BLaER1 (cell line): ENCODE measurements around the gene CDH15.

Source experiments
- H3K27ac ChIP-seq: shearing (Covaris generic); formaldehyde crosslinking; 2 replicates; pipeline ENCODE4 v1.8.1; 2022
- H3K27me3 ChIP-seq: shearing (Covaris generic); formaldehyde crosslinking; 2 replicates; pipeline ENCODE4 v1.8.1; 2022
- H3K36me3 ChIP-seq: shearing (Covaris generic); formaldehyde crosslinking; 2 replicates; pipeline ENCODE4 v1.8.1; 2022
- H3K4me1 ChIP-seq: shearing (Covaris generic); formaldehyde crosslinking; 2 replicates; pipeline ENCODE4 v1.8.1; 2022
- H3K4me2 ChIP-seq: shearing (Covaris generic); formaldehyde crosslinking; 2 replicates; pipeline ENCODE4 v1.8.1; 2022
- H3K4me3 ChIP-seq: shearing (Covaris generic); formaldehyde crosslinking; 2 replicates; pipeline ENCODE4 v1.8.1; 2022
- H3K9ac ChIP-seq: shearing (Covaris generic); formaldehyde crosslinking; 2 replicates; pipeline ENCODE4 v1.8.1; 2022
- H3K9me3 ChIP-seq: shearing (Covaris generic); formaldehyde crosslinking; 2 replicates; pipeline ENCODE4 v1.8.1; 2022
- H4K20me1 ChIP-seq: shearing (Covaris generic); formaldehyde crosslinking; 2 replicates; pipeline ENCODE4 v1.8.1; 2022
- Cebpa-rat ChIP-seq: shearing (Covaris generic); IDR thresholded peaks from 2 replicates; pipeline ENCODE4 v1.8.1; 2022

CDH15 gene

GRCh38 chr16:89194340-89195311, 23.1 kb downstream of the CDH15 start:
- H3K36me3 ChIP-seq: no peaks in the 10 kb centered on the region

GRCh38 chr16:89195521-89196171, 24.1 kb downstream of the CDH15 start:
- Histone ChIP-seq H3K36me3 (no peaks in the 10 kb centered on the region), H3K9ac (no peak overlapping the region), H3K4me3 (no peak overlapping the region), H3K4me2 (no peak overlapping the region), H3K27ac (no peak overlapping the region), H3K27me3 (peaks cover 19% of the 10 kb centered on the region), H4K20me1 (peaks cover 5% of the 10 kb centered on the region; the same call in 1 of the 2 replicates), H3K4me1 (peaks cover 26% of the 10 kb centered on the region), H3K9me3 (no peaks in the 10 kb centered on the region)
- TF ChIP-seq Cebpa-rat: no peak

More at GRCh38 chr16:89194340-89195311, 23.1 kb downstream of the CDH15 start:
- H3K9me3 ChIP-seq: no peaks in the 10 kb centered on the region
- H3K27me3 ChIP-seq: peaks cover 9% of the 10 kb centered on the region
- H3K9ac ChIP-seq: no peak overlapping the region
- TF ChIP-seq Cebpa-rat: no peak
- H3K27ac ChIP-seq: no peak overlapping the region
- H3K4me3 ChIP-seq: no peak overlapping the region
- H3K4me2 ChIP-seq: peak overlapping the region; percentile 18; the same call in 1 of the 2 replicates
- peaks cover 20% of the 10 kb centered on the region for H3K4me1 ChIP-seq
- peaks cover 7% of the 10 kb centered on the region for H4K20me1 ChIP-seq

DNA sequence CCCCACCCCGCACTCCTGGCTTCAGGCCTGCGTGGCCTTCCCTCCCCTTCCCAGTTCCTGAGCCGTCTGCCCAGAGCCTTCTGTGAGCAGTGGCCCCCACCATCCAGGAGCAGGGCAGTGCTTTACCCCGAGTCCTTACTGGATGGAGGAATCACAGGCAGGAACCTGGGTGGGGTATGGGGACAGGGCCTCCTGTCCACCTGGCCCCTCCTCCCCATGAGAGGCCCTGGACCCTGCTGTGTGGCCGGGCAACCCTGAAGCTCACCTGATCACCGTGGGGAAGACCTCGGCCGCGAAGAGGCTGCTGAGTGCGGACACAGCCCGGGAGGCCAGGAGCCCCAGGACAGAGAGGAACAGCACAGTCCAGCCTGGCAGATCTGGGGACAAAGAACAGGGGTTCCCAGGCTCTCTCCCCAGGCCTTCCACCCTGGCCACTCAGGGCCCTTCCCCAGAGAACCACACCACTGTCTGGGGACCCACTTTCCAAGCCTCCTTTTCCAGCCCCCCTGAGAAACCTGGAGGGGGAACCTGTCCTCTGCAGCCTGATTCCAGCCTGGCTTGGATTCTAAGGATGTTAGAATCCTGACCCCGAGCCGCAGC, 25.6 kb downstream of the CDH15 start:
- TF ChIP-seq Cebpa-rat: no peak
- peaks cover 30% of the 10 kb centered on the region for H3K27me3 ChIP-seq
- H3K9ac ChIP-seq: no peak overlapping the region
- H3K4me3 ChIP-seq: no peak overlapping the region
- no peaks in the 10 kb centered on the region for H3K36me3 ChIP-seq
- H3K4me2 ChIP-seq: no peak overlapping the region
- H3K4me1 ChIP-seq: peaks cover 22% of the 10 kb centered on the region; the same call in 1 of the 2 replicates
- no peaks in the 10 kb centered on the region for H3K9me3 ChIP-seq
- H4K20me1 ChIP-seq: no peaks in the 10 kb centered on the region
- no peak overlapping the region for H3K27ac ChIP-seq

- Histone ChIP-seq H3K9me3 (peaks cover 5% of the 10 kb centered on the region), H3K4me2 (no peak overlapping the region), H3K36me3 (no peaks in the 10 kb centered on the region), H3K4me1 (peaks cover 22% of the 10 kb centered on the region; the same call in 1 of the 2 replicates), H3K4me3 (no peak overlapping the region), H4K20me1 (no peaks in the 10 kb centered on the region), H3K9ac (no peak overlapping the region), H3K27ac (no peak overlapping the region), H3K27me3 (peaks cover 37% of the 10 kb centered on the region)
- no peak for TF ChIP-seq Cebpa-rat
Observed at GRCh38 chr16:89197633-89198416, 26.3 kb downstream of the CDH15 start.

GRCh38 chr16:89198417-89199240, 27.1 kb downstream of the CDH15 start:
- H3K27ac ChIP-seq: no peak overlapping the region
- no peak overlapping the region for H3K9ac ChIP-seq
- H3K4me3 ChIP-seq: no peak overlapping the region
- H3K36me3 ChIP-seq: no peaks in the 10 kb centered on the region
- no peak for TF ChIP-seq Cebpa-rat
- H4K20me1 ChIP-seq: no peaks in the 10 kb centered on the region
- peaks cover 9% of the 10 kb centered on the region for H3K9me3 ChIP-seq
- H3K4me2 ChIP-seq: no peak overlapping the region
- peaks cover 19% of the 10 kb centered on the region; the same call in 1 of the 2 replicates for H3K4me1 ChIP-seq
- H3K27me3 ChIP-seq: peaks cover 42% of the 10 kb centered on the region

DNA sequence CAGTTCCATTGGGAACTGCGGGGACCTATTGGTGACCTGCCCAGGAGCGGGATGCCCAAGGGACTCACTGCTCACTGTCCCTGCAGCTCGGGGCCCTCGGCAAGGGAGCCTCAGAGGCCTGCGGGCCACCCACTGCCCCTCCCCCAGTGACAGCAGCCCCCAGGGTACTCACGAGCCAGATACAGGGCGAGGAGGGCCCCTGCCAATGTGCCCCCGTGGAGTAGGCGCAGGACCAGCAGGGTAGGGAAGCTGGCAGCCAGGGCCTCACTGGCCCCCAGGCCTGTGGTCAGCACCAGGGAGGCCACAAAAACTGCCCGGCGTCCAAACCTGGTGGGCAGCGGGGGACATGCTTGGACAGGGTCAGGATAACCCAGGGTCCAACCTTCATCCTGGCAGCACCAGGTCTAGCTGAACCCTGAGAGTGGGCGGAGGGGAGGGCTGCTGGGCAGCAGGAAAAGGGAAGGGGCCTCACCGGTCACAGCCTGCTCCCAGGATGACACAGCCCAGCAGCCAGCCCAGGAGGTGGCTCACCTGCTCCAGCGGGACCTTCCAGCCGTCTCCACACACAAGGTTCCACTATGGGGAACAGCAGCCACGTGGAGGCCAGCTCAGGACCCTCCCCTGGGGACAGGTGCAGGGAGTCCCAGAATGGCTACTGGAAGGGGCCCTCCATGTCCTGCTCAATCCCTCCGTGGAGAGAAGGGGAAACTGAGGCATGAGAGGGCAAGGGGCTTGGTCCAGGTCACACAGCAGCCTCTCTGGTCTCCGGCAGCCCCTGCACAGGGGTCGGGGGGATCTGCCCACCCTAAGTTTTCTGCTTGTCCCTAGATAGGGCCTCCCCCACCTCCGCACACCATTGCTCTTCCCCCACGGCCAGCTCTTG, 27.9 kb downstream of the CDH15 start:
- TF ChIP-seq Cebpa-rat: no peak
- H3K9ac ChIP-seq: no peak overlapping the region
- no peaks in the 10 kb centered on the region for H4K20me1 ChIP-seq
- peaks cover 42% of the 10 kb centered on the region for H3K27me3 ChIP-seq
- H3K36me3 ChIP-seq: no peaks in the 10 kb centered on the region
- no peak overlapping the region for H3K4me2 ChIP-seq
- no peak overlapping the region for H3K27ac ChIP-seq
- H3K4me1 ChIP-seq: peaks cover 10% of the 10 kb centered on the region; the same call in 1 of the 2 replicates
- H3K4me3 ChIP-seq: no peak overlapping the region
- H3K9me3 ChIP-seq: peaks cover 9% of the 10 kb centered on the region

DNA sequence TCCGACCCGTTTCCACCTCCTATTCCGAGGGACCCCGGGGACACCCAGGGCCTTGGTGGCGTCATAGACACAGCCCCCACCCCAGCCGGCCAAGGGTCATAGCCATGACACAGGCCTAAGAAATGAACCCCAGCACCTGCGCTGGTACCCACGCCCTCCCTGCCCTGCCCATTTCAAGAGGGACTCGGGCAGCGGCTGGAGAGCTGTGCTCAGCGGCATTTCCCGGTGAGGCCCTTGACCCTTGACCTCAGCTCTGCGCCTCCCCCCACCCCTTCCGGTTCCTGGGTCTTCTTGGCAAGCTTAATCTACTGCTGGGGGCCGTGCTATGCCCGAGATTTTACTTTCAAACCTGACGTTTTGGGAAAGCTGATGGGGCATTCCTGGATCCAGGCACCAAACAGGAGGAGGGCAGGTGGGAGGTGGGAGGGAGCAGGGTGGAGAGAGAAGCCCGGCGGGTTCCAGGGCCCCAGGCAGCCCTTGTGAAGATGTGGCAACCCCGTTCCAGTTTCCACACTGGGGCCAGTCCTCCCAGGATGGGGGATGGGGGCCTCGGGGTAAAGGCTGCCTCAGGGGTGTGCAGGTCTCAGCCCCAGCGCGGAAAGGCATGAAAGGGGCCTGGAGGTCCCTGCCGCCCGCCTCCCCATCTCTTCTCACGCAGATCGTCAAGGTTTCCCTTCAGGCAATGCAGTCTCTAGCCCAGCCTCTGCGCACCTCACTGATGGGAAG, 28.7 kb downstream of the CDH15 start, which contains the start of gene SLC22A31:
Gene SLC22A31 (minus strand): TSS at position 414 of the 726 bp plus-strand sequence. CDS start 36 bp downstream, at position 378.
- Histone ChIP-seq H3K4me3 (no peak within 1 kb of the TSS), H3K9ac (no peak within 1 kb of the TSS), H3K36me3 (no peaks in the 10 kb centered on the region), H3K27ac (no peak within 1 kb of the TSS), H3K27me3 (peaks cover 42% of the 10 kb centered on the region), H3K4me1 (0 out of 2 replicates have a peak, but pooled peaks cover 9% of the 10 kb centered on the region), H4K20me1 (no peaks in the 10 kb centered on the region), H3K9me3 (peaks cover 9% of the 10 kb centered on the region), H3K4me2 (peak within 1 kb of the TSS; percentile 53)
- no peak for TF ChIP-seq Cebpa-rat
